ENCODE results near the gene RAD23A. TPM values are rescaled to one million over a fixed set of nuclear protein-coding genes. Genes with fewer than 3 reads are reported as not detected.

RAD23A gene
- total and polyA plus RNA-seq, 9 of the 15 experiments (the other 6 are each of a cell fraction or from before 2014, with no cell fraction given), result 9.5 to 181 (median 101) TPM

- no peaks in the 10 kb centered on the region; the same call in 1 of the 2 replicates for H4K20me1 ChIP-seq (replicated peaks; ENCODE audit: control insufficient read depth, insufficient read depth, low read length)
- intact Hi-C loops (cut with micrococcal nuclease) (no loop called here), in situ Hi-C loops (cut with MboI) (no loop called here)
- CTCF ChIA-PET (ENCODE audit: low intra/inter-chr PET ratio), result no interaction called here
- H3K4me2 ChIP-seq (ENCODE audit: insufficient read depth, low read length), result peak overlapping the region; percentile 85
- H3K36me3 ChIP-seq (ENCODE audit: control insufficient read depth, insufficient read depth, low read length), result peaks cover 13% of the 10 kb centered on the region; the same call in 1 of the 3 replicates
- WGBS (ENCODE audit: insufficient coverage, low coverage, missing lambda C conversion rate), result under 1% methylated on average over 48 of the region's 129 CpGs
- peak; percentile 37 for FAIRE-seq
- H3K9me1 ChIP-seq (ENCODE audit: control insufficient read depth, insufficient read depth, low read length), result no peaks in the 10 kb centered on the region
- H3K4me1 ChIP-seq (replicated peaks in 1 of 2; ENCODE audit: control insufficient read depth in 2 of 2, insufficient read depth in 2 of 2, low read length in 2 of 2), result peaks cover 5 to 42% of the 10 kb centered on the region in 2 experiments; a peak in 4 of 5 replicates
- peak; percentile 41 to 92 (median 86) for DNase-seq (ENCODE audit: extremely low read depth in 1 of 4, low spot score in 3 of 4)
- peak; percentile 50 for ATAC-seq
- H3K4me3 ChIP-seq, result peak overlapping the region; percentile 64
- H3K27me3 ChIP-seq (ENCODE audit: control insufficient read depth in 2 of 2, insufficient read depth in 2 of 2, low read length in 2 of 2), result no peaks in the 10 kb centered on the region; a peak in 1 of 5 replicates
- H3K9me3 ChIP-seq (replicated peaks; ENCODE audit: control insufficient read depth, insufficient read depth, low read depth, low read length), result no peaks in the 10 kb centered on the region
- BruUV-seq (replicated peaks), result no TSS peak
- H3K27ac ChIP-seq (ENCODE audit: extremely low read depth, low read depth, low read length), result peak overlapping the region; percentile 76
- H3K9ac ChIP-seq (ENCODE audit: insufficient read depth in 1 of 2, low read depth in 2 of 2, low read length in 2 of 2), result peak overlapping the region; percentile 76 to 99
- H3K79me2 ChIP-seq (ENCODE audit: control insufficient read depth, insufficient read depth, low read length), result peaks cover 40% of the 10 kb centered on the region
- peak overlapping the region; percentile 88 for H2AFZ ChIP-seq (ENCODE audit: low read depth, low read length)
- POLR2A ChIA-PET, result interaction anchor here (0.6 kb wide), 1 partner anchor 38 kb away, joined by 3 read pairs; no protein-coding TSS in a partner anchor
- TF ChIP-seq RBFOX2 (IDR thresholded peaks at IDR 0.05; ENCODE audit: low read depth, low read length) (peak; percentile 64), NR3C1 (CRISPR knock-in tag; IDR thresholded peaks at IDR 0.05) (peak; percentile 77; the same call in 1 of the 2 replicates), RB1 (IDR thresholded peaks at IDR 0.05; ENCODE audit: low read depth) (peak; percentile 72; the same call in 1 of the 2 replicates), HEY1 (CRISPR knock-in tag; IDR thresholded peaks at IDR 0.05; ENCODE audit: borderline replicate concordance) (no peak), ELK3 (CRISPR knock-in tag; IDR thresholded peaks at IDR 0.05) (no peak), MAZ (CRISPR knock-in tag; conservative IDR thresholded peaks at IDR 0.05 in 1 of 2, IDR thresholded peaks at IDR 0.05 in 1 of 2) (peak in 1 of 2 experiments; percentile 62; a peak in 3 of 4 replicates), PHF20 (IDR thresholded peaks at IDR 0.05; ENCODE audit: partially characterized antibody) (peak; percentile 64), UBTF (IDR thresholded peaks at IDR 0.05; ENCODE audit: borderline replicate concordance in 1 of 2, low read depth in 2 of 2, low read length in 2 of 2) (peak; percentile 35 to 64; a peak in 1 of 4 replicates), E4F1 (CRISPR knock-in tag; IDR thresholded peaks at IDR 0.05; ENCODE audit: borderline replicate concordance) (no peak), POLR2AphosphoS5 (IDR thresholded peaks at IDR 0.05; ENCODE audit: control insufficient read depth, insufficient read depth, low read depth, low read length) (no peak), BHLHE40 (IDR thresholded peaks at IDR 0.05; ENCODE audit: low read length) (peak; percentile 47), BCOR (IDR thresholded peaks at IDR 0.05) (0 out of 2 replicates have a peak, but pooled peaks have one; percentile 8)
Observed at GRCh38 chr19:12995596-12996405, 50.1 kb downstream of the RAD23A start.

Data from K562 (cell line).